ENCODE results near the gene MRPS35.

GRCh38 chr12:27771481-27772327 is 61.1 kb downstream of the MRPS35 start:
- no peak for TF ChIP-seq EZH2phosphoT487 (IDR thresholded peaks at IDR 0.05; ENCODE audit: insufficient read depth, low read depth)
- TF ChIP-seq EZH2 (IDR thresholded peaks at IDR 0.05; ENCODE audit: insufficient read depth, poor library complexity, severe bottlenecking), result no peak
